Endothelial cell of umbilical vein (primary cell): ENCODE measurements around the gene THBS1. TPM values are rescaled to one million over a fixed set of nuclear protein-coding genes. Genes with fewer than 3 reads are reported as not detected.
A peak's percentile ranks its signal among the peaks of the same experiment; 100 is the strongest.

Experiments used
- BruUV-seq: library from RNA; stranded (reverse); fragments of 400-500 nt; replicated peaks from 2 replicates; lab custom pipeline; 2021; lab: Mats Ljungman, UMichigan
- CTCF ChIA-PET: fragments of 300-600, 350-600 bp; sonication (Branson Sonifier 250); formaldehyde crosslinking; loops from one replicate; lab custom pipeline; 2021; ENCODE audit warnings: antibody characterized with exemption, inconsistent platforms; lab: Charles Lee
- POLR2A ChIA-PET: fragments of 300-600, 350-600 bp; sonication (Branson Sonifier 250); formaldehyde crosslinking; loops from one replicate; lab custom pipeline; 2021; ENCODE audit warnings: antibody characterized with exemption, inconsistent platforms; lab: Charles Lee
- DNase-seq: peaks from one replicate; pipeline ENCODE4 v3.0.0-alpha.2; 2011; ENCODE audit warnings: low read depth, low spot score
- FAIRE-seq: peaks from 2 replicates; lab custom pipeline; 2011; peaks lifted over from hg19 to GRCh38; lab: Jason Lieb, UNC
- H2AFZ ChIP-seq: 2 replicates; pipeline ENCODE4 v1.6.0; 2012; ENCODE audit warnings: low read depth, low read length, control low read depth, inconsistent platforms
- H3K27ac ChIP-seq: 2 replicates; pipeline ENCODE4 v1.5.1; 2011; ENCODE audit warnings: low read depth, mild to moderate bottlenecking, control low read depth, low read length, moderate library complexity; ENCODE audit not compliant: insufficient read depth
- H3K27me3 ChIP-seq, 2 experiments: 2 replicates each; pipeline versions ENCODE4 v1.6.0 to v1.6.1; 2011; ENCODE audit warnings: low read length in 2 of 2, mixed read lengths in 1 of 2; ENCODE audit not compliant: control insufficient read depth in 2 of 2, insufficient read depth in 2 of 2
- H3K36me3 ChIP-seq, 2 experiments: 2 replicates in 1 of 2; 3 replicates in 1 of 2; pipeline ENCODE4 v1.5.1; 2011; ENCODE audit warnings: low read length in 2 of 2, mild to moderate bottlenecking in 1 of 2, moderate library complexity in 1 of 2; ENCODE audit not compliant: control insufficient read depth in 2 of 2, insufficient read depth in 2 of 2; ENCODE audit errors: extremely low read depth in 1 of 2
- H3K4me1 ChIP-seq: 3 replicates; pipeline ENCODE4 v1.5.1; 2011; ENCODE audit warnings: mild to moderate bottlenecking, low read length; ENCODE audit not compliant: control insufficient read depth, insufficient read depth; ENCODE audit errors: extremely low read depth
- H3K4me2 ChIP-seq: 2 replicates; pipeline ENCODE4 v1.6.1; 2011; ENCODE audit warnings: low read length, control low read depth, mixed read lengths; ENCODE audit not compliant: insufficient read depth
- H3K4me3 ChIP-seq, 3 experiments: fragments of 200-600 bp in 1 of 3; sonication (generic), shearing (Covaris generic) in 1 of 3; replicated peaks in 1 of 3; 2 replicates each; pipeline ENCODE4 v1.5.1; 2011 to 2016; ENCODE audit warnings: control low read depth in 3 of 3, low read length in 3 of 3, mild to moderate bottlenecking in 2 of 3, inconsistent platforms in 1 of 3, low read depth in 1 of 3, moderate library complexity in 1 of 3; ENCODE audit not compliant: insufficient read depth in 1 of 3
- H3K79me2 ChIP-seq: 2 replicates; pipeline ENCODE4 v1.6.0; 2012; ENCODE audit warnings: low read length, inconsistent platforms; ENCODE audit not compliant: control insufficient read depth, insufficient read depth
- H3K9ac ChIP-seq: replicated peaks from 2 replicates; pipeline ENCODE3; 2011; ENCODE audit warnings: low read length, control low read depth; ENCODE audit not compliant: insufficient read depth; ENCODE audit errors: extremely low read depth
- H3K9me1 ChIP-seq: replicated peaks from 3 replicates; pipeline ENCODE4 v1.6.0; 2011; ENCODE audit warnings: mild to moderate bottlenecking, low read length; ENCODE audit not compliant: control insufficient read depth, insufficient read depth; ENCODE audit errors: extremely low read depth
- H3K9me3 ChIP-seq: replicated peaks from 2 replicates; pipeline ENCODE4 v1.5.1; 2012; ENCODE audit warnings: low read length, inconsistent platforms; ENCODE audit not compliant: control insufficient read depth, insufficient read depth
- H4K20me1 ChIP-seq: replicated peaks from 2 replicates; pipeline ENCODE3; 2011; ENCODE audit warnings: mild to moderate bottlenecking, low read length; ENCODE audit not compliant: control insufficient read depth, insufficient read depth; ENCODE audit errors: extremely low read depth
- EZH2 ChIP-seq: IDR thresholded peaks from 2 replicates; pipeline ENCODE4 v1.6.1; 2012; ENCODE audit warnings: borderline replicate concordance, low read depth, mild to moderate bottlenecking, moderate library complexity, low read length, inconsistent platforms; ENCODE audit not compliant: severe bottlenecking
- FOS ChIP-seq: IDR thresholded peaks from 2 replicates; pipeline ENCODE4 v1.6.1; 2011; ENCODE audit warnings: mild to moderate bottlenecking, low read length, moderate library complexity, borderline replicate concordance; ENCODE audit not compliant: insufficient read depth
- GATA2 ChIP-seq: IDR thresholded peaks from 2 replicates; pipeline ENCODE4 v1.7.0; 2011; ENCODE audit warnings: low read depth, mild to moderate bottlenecking, moderate library complexity, mixed read lengths, low read length; ENCODE audit not compliant: insufficient read length, insufficient read depth
- JUN ChIP-seq: IDR thresholded peaks from 2 replicates; pipeline ENCODE4 v1.6.1; 2011; ENCODE audit warnings: borderline replicate concordance, low read depth; ENCODE audit not compliant: insufficient read length, insufficient read depth
- MYC ChIP-seq: IDR thresholded peaks from one replicate; pipeline ENCODE4 v1.6.1; 2011; ENCODE audit warnings: mild to moderate bottlenecking, low read depth, low read length
- POLR2A ChIP-seq: IDR thresholded peaks from 2 replicates; pipeline ENCODE4 v1.6.1; 2012; ENCODE audit warnings: low read depth, mild to moderate bottlenecking, control low read depth, low read length
- POLR2AphosphoS5 ChIP-seq: IDR thresholded peaks from 2 replicates; pipeline ENCODE4 v1.6.1; 2012; ENCODE audit warnings: low read depth, mild to moderate bottlenecking, control low read depth, low read length, moderate library complexity; ENCODE audit not compliant: insufficient read depth
- dilution Hi-C: fragments of 300-500 bp; cut with MboI; formaldehyde crosslinking; loops from one replicate; pipeline ENCODE4 v1.15.0; 2019; ENCODE audit warnings: low sequenced_read_pairs; ENCODE audit not compliant: extremely low pct_ligation_motif_present
- intact Hi-C: fragments of 100-400 bp; cut with micrococcal nuclease; formaldehyde crosslinking; loops from one replicate; pipeline ENCODE4 v1.10.0; 2022
- polyA plus RNA-seq, 4 experiments: library from polyadenylated mRNA; depleted of rRNA in 3 of 4; stranded (reverse) in 3 of 4; unstranded in 1 of 4; fragments of >200 nt; gene quantifications; 2 replicates each; pipeline versions ENCODE4 v1.2.1 to v1.2.3, GENCODE V29; 2011 to 2012; ENCODE audit warnings: missing spikeins in 1 of 4
- total RNA-seq: library from RNA; stranded (reverse); gene quantifications from 2 replicates; pipeline ENCODE4 v1.2.3, GENCODE V29; 2021
- TF ChIP-seq, protein P1 (sequence below), 2 donors: IDR thresholded peaks; 1 replicate in 1 of 2; 2 replicates in 1 of 2; pipeline ENCODE4 v1.5.1; 2011; ENCODE audit warnings: low read length in 2 of 2, mild to moderate bottlenecking in 2 of 2, moderate library complexity in 2 of 2, control low read depth in 1 of 2, inconsistent platforms in 1 of 2, low read depth in 1 of 2; ENCODE audit not compliant: insufficient read depth in 1 of 2; ENCODE audit errors: extremely low read depth in 1 of 2
- TF ChIP-seq, protein P2 (sequence below): IDR thresholded peaks from 2 replicates; pipeline ENCODE4 v1.6.1; 2011; ENCODE audit not compliant: insufficient read depth, insufficient read length

THBS1 gene
- total and polyA plus RNA-seq, 2 donors (not counting 3 experiments of a cell fraction or from before 2014, with no cell fraction given): 6,293 to 8,883 TPM

GRCh38 chr15:39625451-39625850, 44.6 kb downstream of the THBS1 start:
- peak overlapping the region; percentile 87 for H3K27ac ChIP-seq
- DNase-seq (peak; percentile 39), FAIRE-seq (peak; percentile 26)
- H3K9ac ChIP-seq: peak overlapping the region; percentile 20
- no peak overlapping the region for H3K4me2 ChIP-seq
- intact Hi-C loops: loop anchor here (5.0 to 10.0 kb wide), 3 partner anchors 37 to 299 kb away; partner anchors contain the start of gene GPR176
- dilution Hi-C loops: no loop called here
- no TSS peak for BruUV-seq
- H3K79me2 ChIP-seq: no peaks in the 10 kb centered on the region
- no peak overlapping the region for H3K4me3 ChIP-seq
- no peak overlapping the region for H2AFZ ChIP-seq
- no peaks in the 10 kb centered on the region for H3K9me1 ChIP-seq
- peaks cover 54% of the 10 kb centered on the region for H3K4me1 ChIP-seq
- H3K27me3 ChIP-seq: no peaks in the 10 kb centered on the region
- TF ChIP-seq POLR2A (no peak), GATA2 (no peak), FOS (no peak), EZH2 (no peak), POLR2AphosphoS5 (no peak), JUN (no peak), MYC (no peak)
- TF ChIP-seq, protein P1, sequence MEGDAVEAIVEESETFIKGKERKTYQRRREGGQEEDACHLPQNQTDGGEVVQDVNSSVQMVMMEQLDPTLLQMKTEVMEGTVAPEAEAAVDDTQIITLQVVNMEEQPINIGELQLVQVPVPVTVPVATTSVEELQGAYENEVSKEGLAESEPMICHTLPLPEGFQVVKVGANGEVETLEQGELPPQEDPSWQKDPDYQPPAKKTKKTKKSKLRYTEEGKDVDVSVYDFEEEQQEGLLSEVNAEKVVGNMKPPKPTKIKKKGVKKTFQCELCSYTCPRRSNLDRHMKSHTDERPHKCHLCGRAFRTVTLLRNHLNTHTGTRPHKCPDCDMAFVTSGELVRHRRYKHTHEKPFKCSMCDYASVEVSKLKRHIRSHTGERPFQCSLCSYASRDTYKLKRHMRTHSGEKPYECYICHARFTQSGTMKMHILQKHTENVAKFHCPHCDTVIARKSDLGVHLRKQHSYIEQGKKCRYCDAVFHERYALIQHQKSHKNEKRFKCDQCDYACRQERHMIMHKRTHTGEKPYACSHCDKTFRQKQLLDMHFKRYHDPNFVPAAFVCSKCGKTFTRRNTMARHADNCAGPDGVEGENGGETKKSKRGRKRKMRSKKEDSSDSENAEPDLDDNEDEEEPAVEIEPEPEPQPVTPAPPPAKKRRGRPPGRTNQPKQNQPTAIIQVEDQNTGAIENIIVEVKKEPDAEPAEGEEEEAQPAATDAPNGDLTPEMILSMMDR (IDR thresholded peaks at IDR 0.05; ENCODE audit: extremely low read depth in 1 of 2, insufficient read depth in 1 of 2, low read depth in 1 of 2, low read length in 2 of 2): no peak
- TF ChIP-seq, protein P2, sequence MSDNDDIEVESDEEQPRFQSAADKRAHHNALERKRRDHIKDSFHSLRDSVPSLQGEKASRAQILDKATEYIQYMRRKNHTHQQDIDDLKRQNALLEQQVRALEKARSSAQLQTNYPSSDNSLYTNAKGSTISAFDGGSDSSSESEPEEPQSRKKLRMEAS: no peak
- H3K36me3 ChIP-seq: no peaks in the 10 kb centered on the region
- POLR2A ChIA-PET: interaction anchor here (0.6 to 2.2 kb wide), 3 partner anchors 26 to 444 kb away, joined by 4 to 13 read pairs (median 4); partner anchors contain the start of gene THBS1
- CTCF ChIA-PET: interaction anchor here (1.0 to 6.1 kb wide), 10 partner anchors 12 to 132 kb away, joined by 3 to 49 read pairs (median 4); no protein-coding TSS in a partner anchor
- H4K20me1 ChIP-seq: no peaks in the 10 kb centered on the region
- H3K9me3 ChIP-seq: no peaks in the 10 kb centered on the region
